ENCODE results near the gene CP. TPM values are rescaled to one million over a fixed set of nuclear protein-coding genes. Genes with fewer than 3 reads are reported as not detected.
A peak's percentile ranks its signal among the peaks of the same experiment; 100 is the strongest.

CP gene
- polyA plus RNA-seq, 1 donor (not counting 4 experiments of a cell fraction or from before 2014, with no cell fraction given): 0.03 TPM

- no peaks in the 10 kb centered on the region for H4K20me1 ChIP-seq (ENCODE audit: control insufficient read depth, extremely low read depth, insufficient read depth, low read length)
- H3K79me2 ChIP-seq (ENCODE audit: control insufficient read depth, insufficient read depth, low read length): peaks cover 16% of the 10 kb centered on the region
- H3K9ac ChIP-seq (ENCODE audit: control insufficient read depth, extremely low read depth, insufficient read depth, low read length): no peak overlapping the region
- no peak for FAIRE-seq
- no peak for DNase-seq (ENCODE audit: low read depth, low spot score)
- dilution Hi-C loops (cut with MboI; ENCODE audit: extremely low pct_ligation_motif_present, low sequenced_read_pairs): no loop called here
- no peaks in the 10 kb centered on the region for H3K9me3 ChIP-seq (ENCODE audit: control insufficient read depth, low read depth, low read length)
- TF ChIP-seq, protein P1, sequence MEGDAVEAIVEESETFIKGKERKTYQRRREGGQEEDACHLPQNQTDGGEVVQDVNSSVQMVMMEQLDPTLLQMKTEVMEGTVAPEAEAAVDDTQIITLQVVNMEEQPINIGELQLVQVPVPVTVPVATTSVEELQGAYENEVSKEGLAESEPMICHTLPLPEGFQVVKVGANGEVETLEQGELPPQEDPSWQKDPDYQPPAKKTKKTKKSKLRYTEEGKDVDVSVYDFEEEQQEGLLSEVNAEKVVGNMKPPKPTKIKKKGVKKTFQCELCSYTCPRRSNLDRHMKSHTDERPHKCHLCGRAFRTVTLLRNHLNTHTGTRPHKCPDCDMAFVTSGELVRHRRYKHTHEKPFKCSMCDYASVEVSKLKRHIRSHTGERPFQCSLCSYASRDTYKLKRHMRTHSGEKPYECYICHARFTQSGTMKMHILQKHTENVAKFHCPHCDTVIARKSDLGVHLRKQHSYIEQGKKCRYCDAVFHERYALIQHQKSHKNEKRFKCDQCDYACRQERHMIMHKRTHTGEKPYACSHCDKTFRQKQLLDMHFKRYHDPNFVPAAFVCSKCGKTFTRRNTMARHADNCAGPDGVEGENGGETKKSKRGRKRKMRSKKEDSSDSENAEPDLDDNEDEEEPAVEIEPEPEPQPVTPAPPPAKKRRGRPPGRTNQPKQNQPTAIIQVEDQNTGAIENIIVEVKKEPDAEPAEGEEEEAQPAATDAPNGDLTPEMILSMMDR (optimal IDR thresholded peaks at IDR 0.05 in 1 of 3, IDR thresholded peaks at IDR 0.05 in 1 of 3, conservative IDR thresholded peaks at IDR 0.05 in 1 of 3; ENCODE audit: extremely low read depth in 1 of 3, insufficient read depth in 2 of 3, low read length in 3 of 3): no peak
- no peak for TF ChIP-seq EZH2 (IDR thresholded peaks at IDR 0.05; ENCODE audit: low read length)
- H2AFZ ChIP-seq (ENCODE audit: control insufficient read depth, low read length): no peak overlapping the region
- no peak overlapping the region for H3K4me3 ChIP-seq (ENCODE audit: control insufficient read depth in 2 of 3, extremely low read depth in 1 of 3, insufficient read depth in 2 of 3, low read depth in 1 of 3, low read length in 3 of 3)
- no peaks in the 10 kb centered on the region for H3K9me1 ChIP-seq (ENCODE audit: control insufficient read depth, extremely low read depth, insufficient read depth, low read length)
- H3K36me3 ChIP-seq (ENCODE audit: control insufficient read depth in 2 of 2, extremely low read depth in 1 of 2, insufficient read depth in 2 of 2, low read length in 2 of 2): no peaks in the 10 kb centered on the region
- peaks cover 7% of the 10 kb centered on the region for H3K4me1 ChIP-seq (ENCODE audit: control insufficient read depth, extremely low read depth, insufficient read depth, low read length)
- H3K27me3 ChIP-seq (ENCODE audit: control insufficient read depth, extremely low read depth, insufficient read depth, low read length): no peaks in the 10 kb centered on the region
- no peak overlapping the region for H3K27ac ChIP-seq (ENCODE audit: control insufficient read depth, insufficient read depth, low read length)
- H3K4me2 ChIP-seq (ENCODE audit: control insufficient read depth, extremely low read depth, insufficient read depth, low read depth, low read length): no peak overlapping the region
Observed at GRCh38 chr3:149134575-149134974, 87.1 kb downstream of the CP start.

DNA sequence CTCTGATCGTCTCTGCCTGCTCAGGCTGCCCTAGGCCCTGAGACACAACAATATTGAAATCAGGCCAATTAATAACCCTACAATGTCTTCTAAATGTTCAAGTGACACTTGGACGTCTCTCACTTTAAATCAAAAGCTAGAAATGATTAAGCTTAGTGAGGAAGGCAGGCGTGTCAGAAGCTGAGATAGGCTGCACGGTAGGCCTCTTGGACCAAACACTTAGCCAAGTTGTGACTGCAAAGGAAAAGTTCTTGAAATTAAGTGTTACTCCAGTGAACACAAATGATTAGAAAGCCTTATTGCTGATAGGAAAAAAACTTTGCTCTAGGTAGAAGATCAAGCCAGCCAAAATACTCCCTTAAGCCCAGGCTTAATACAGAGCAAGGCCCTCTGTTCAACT, 90.0 kb downstream of the CP start:
- H3K4me3 ChIP-seq (ENCODE audit: control insufficient read depth in 2 of 3, extremely low read depth in 1 of 3, insufficient read depth in 2 of 3, low read depth in 1 of 3, low read length in 3 of 3): no peak overlapping the region
- no peak for FAIRE-seq

More for the DNA sequence above, 90.0 kb downstream of the CP start:
- Histone ChIP-seq H3K27ac (ENCODE audit: control insufficient read depth, insufficient read depth, low read length) (no peak overlapping the region), H3K9me1 (ENCODE audit: control insufficient read depth, extremely low read depth, insufficient read depth, low read length) (no peaks in the 10 kb centered on the region), H3K4me2 (ENCODE audit: control insufficient read depth, extremely low read depth, insufficient read depth, low read depth, low read length) (peak overlapping the region; percentile 94), H2AFZ (ENCODE audit: control insufficient read depth, low read length) (no peak overlapping the region), H3K27me3 (ENCODE audit: control insufficient read depth, extremely low read depth, insufficient read depth, low read length) (no peaks in the 10 kb centered on the region), H3K9ac (ENCODE audit: control insufficient read depth, extremely low read depth, insufficient read depth, low read length) (no peak overlapping the region), H3K9me3 (ENCODE audit: control insufficient read depth, low read depth, low read length) (no peaks in the 10 kb centered on the region), H3K4me1 (ENCODE audit: control insufficient read depth, extremely low read depth, insufficient read depth, low read length) (peaks cover 11% of the 10 kb centered on the region), H3K36me3 (ENCODE audit: control insufficient read depth in 2 of 2, extremely low read depth in 1 of 2, insufficient read depth in 2 of 2, low read length in 2 of 2) (no peaks in the 10 kb centered on the region), H4K20me1 (ENCODE audit: control insufficient read depth, extremely low read depth, insufficient read depth, low read length) (no peaks in the 10 kb centered on the region), H3K79me2 (ENCODE audit: control insufficient read depth, insufficient read depth, low read length) (peaks cover 16% of the 10 kb centered on the region)
- TF ChIP-seq EZH2 (IDR thresholded peaks at IDR 0.05; ENCODE audit: low read length): no peak
- TF ChIP-seq, protein P1 (optimal IDR thresholded peaks at IDR 0.05 in 1 of 3, IDR thresholded peaks at IDR 0.05 in 1 of 3, conservative IDR thresholded peaks at IDR 0.05 in 1 of 3; ENCODE audit: extremely low read depth in 1 of 3, insufficient read depth in 2 of 3, low read length in 3 of 3): no peak
- dilution Hi-C loops (cut with MboI; ENCODE audit: extremely low pct_ligation_motif_present, low sequenced_read_pairs): no loop called here
- DNase-seq (ENCODE audit: low read depth, low spot score): no peak

Data from keratinocyte (primary cell).